Measurements from ENCODE around the gene SRMS. TPM values are rescaled to one million over a fixed set of nuclear protein-coding genes. Genes with fewer than 3 reads are reported as not detected.
A peak's percentile ranks its signal among the peaks of the same experiment; 100 is the strongest.

Gene SRMS
- total RNA-seq, 1 experiment from 2014 or later: 0.22 TPM

DNA sequence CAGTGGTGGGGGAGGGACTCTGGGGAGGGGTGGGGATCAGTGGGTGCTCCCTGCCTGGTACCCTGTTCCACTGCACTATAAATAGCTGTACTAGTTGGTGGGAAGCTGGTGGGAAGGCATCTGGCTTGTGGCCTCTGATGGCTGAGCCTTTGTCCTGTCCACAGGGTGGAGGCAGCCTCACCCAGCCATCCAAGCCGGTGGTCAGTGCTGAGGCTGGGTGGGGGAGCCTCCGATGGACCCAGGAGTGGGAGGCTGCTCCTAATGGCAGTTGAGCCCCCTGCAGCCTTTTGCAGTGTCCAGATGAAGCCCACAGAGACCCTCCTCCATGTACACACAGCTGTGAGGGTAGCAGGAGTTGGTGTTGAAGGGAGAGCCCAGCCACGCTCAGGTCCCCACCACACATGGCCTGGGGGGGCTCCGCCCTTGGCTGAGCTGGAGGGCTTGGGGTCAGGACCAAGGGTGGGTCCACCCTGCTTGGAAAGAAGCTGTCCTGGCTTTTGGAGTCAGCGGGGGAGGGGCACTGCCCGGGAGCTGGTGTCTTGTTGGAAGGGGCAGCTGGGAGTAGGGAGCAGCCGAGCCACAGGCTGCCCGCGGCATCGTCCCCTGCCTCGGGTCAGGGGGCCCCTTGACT lies 24.5 kb downstream of the SRMS start:
- Histone ChIP-seq H3K9ac (ENCODE audit: low read length) (no peak overlapping the region), H3K9me3 (ENCODE audit: low read length) (no peaks in the 10 kb centered on the region), H3F3A (ENCODE audit: low read length, unreplicated experiment) (peaks cover 12% of the 10 kb centered on the region), H3K79me2 (ENCODE audit: low read length) (peaks cover 27% of the 10 kb centered on the region), H3K36me3 (ENCODE audit: low read depth, low read length) (peaks cover 24% of the 10 kb centered on the region), H3K27ac (ENCODE audit: low read length) (no peak overlapping the region), H4K20me1 (ENCODE audit: low read length) (peaks cover 24% of the 10 kb centered on the region), H3K4me1 (ENCODE audit: insufficient read depth, low read length) (peaks cover 13% of the 10 kb centered on the region), H3K4me3 (ENCODE audit: low read length) (no peak overlapping the region), H2AFZ (ENCODE audit: low read length) (no peak overlapping the region), H3K9me2 (replicated peaks; ENCODE audit: low read length) (no peaks in the 10 kb centered on the region), H3K4me2 (ENCODE audit: low read length) (no peak overlapping the region), H3K27me3 (ENCODE audit: low read length) (no peaks in the 10 kb centered on the region)
- DNase-seq (no peak), ATAC-seq (no peak)
- CTCF ChIA-PET: no interaction called here
- intact Hi-C loops (cut with micrococcal nuclease): no loop called here
- POLR2A ChIA-PET (ENCODE audit: unreplicated experiment): interaction anchor here (0.6 to 1.3 kb wide), 3 partner anchors 11 to 176 kb away, joined by 3 to 4 read pairs (median 3); partner anchors contain the start of gene PTK6
- BruUV-seq (replicated peaks): no TSS peak
- TF ChIP-seq, protein P1, sequence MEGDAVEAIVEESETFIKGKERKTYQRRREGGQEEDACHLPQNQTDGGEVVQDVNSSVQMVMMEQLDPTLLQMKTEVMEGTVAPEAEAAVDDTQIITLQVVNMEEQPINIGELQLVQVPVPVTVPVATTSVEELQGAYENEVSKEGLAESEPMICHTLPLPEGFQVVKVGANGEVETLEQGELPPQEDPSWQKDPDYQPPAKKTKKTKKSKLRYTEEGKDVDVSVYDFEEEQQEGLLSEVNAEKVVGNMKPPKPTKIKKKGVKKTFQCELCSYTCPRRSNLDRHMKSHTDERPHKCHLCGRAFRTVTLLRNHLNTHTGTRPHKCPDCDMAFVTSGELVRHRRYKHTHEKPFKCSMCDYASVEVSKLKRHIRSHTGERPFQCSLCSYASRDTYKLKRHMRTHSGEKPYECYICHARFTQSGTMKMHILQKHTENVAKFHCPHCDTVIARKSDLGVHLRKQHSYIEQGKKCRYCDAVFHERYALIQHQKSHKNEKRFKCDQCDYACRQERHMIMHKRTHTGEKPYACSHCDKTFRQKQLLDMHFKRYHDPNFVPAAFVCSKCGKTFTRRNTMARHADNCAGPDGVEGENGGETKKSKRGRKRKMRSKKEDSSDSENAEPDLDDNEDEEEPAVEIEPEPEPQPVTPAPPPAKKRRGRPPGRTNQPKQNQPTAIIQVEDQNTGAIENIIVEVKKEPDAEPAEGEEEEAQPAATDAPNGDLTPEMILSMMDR (conservative IDR thresholded peaks at IDR 0.05; ENCODE audit: low read depth, low read length): no peak
- TF ChIP-seq EZH2 (IDR thresholded peaks at IDR 0.05; ENCODE audit: low read length, unreplicated experiment): no peak
- TF ChIP-seq EZH2phosphoT487 (IDR thresholded peaks at IDR 0.05; ENCODE audit: borderline replicate concordance, low read length): no peak

DNA sequence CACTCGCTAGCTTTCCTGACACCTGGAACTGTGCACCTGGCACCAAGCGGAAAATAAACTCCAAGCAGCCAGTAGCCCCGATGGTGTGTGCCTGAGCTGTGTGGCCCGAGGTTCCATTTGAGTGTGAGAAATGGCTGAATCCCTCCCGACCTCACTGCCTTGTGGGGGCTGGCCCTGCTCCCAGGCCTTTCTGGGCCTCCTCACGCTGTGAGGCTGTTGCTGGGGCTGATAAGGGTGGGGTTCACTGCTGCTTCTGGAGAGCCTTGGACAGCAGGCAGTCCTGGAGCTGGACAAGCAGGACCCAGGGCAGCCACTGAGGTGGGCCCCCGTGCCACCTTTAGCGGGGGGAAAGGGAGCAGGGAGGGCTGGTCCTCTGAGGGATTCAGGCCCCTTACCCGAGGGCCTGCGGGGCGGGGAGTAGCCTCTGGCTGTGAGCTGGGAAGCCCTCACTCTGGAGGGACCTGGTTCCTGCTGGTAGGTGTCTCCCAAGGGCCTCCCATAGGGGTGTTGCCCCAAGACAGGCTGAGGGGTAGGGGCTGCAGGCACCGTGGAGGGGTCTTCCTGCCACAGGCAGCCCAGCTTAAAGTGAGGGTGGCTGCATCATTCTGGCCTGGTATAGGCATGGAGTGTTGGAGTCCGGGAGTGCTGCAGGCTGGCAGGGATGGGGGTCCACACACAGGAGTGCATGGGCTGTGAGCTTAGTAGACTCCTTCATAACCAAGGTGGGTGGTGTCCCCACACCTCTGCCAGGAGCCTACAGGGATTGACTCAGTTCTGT lies 25.3 kb downstream of the SRMS start:
- Histone ChIP-seq H3F3A (ENCODE audit: low read length, unreplicated experiment) (peaks cover 10% of the 10 kb centered on the region), H3K9me2 (replicated peaks; ENCODE audit: low read length) (no peaks in the 10 kb centered on the region), H3K9ac (ENCODE audit: low read length) (no peak overlapping the region), H3K4me2 (ENCODE audit: low read length) (peak overlapping the region; percentile 93), H4K20me1 (ENCODE audit: low read length) (peaks cover 24% of the 10 kb centered on the region), H3K9me3 (ENCODE audit: low read length) (no peaks in the 10 kb centered on the region), H3K27me3 (ENCODE audit: low read length) (no peaks in the 10 kb centered on the region), H3K27ac (ENCODE audit: low read length) (no peak overlapping the region), H2AFZ (ENCODE audit: low read length) (no peak overlapping the region), H3K4me3 (ENCODE audit: low read length) (peak overlapping the region; percentile 99), H3K79me2 (ENCODE audit: low read length) (peaks cover 27% of the 10 kb centered on the region), H3K36me3 (ENCODE audit: low read depth, low read length) (peaks cover 24% of the 10 kb centered on the region), H3K4me1 (ENCODE audit: insufficient read depth, low read length) (peaks cover 13% of the 10 kb centered on the region)
- ATAC-seq (no peak), DNase-seq (no peak)
- CTCF ChIA-PET: no interaction called here
- no TSS peak for BruUV-seq (replicated peaks)
- POLR2A ChIA-PET (ENCODE audit: unreplicated experiment): interaction anchor here (1.4 kb wide), 1 partner anchor 14 kb away, joined by 8 read pairs; the partner anchor contains the start of gene PTK6
- intact Hi-C loops (cut with micrococcal nuclease): no loop called here
- TF ChIP-seq, protein P1 (conservative IDR thresholded peaks at IDR 0.05; ENCODE audit: low read depth, low read length): no peak
- TF ChIP-seq EZH2phosphoT487 (IDR thresholded peaks at IDR 0.05; ENCODE audit: borderline replicate concordance, low read length): no peak
- TF ChIP-seq EZH2 (IDR thresholded peaks at IDR 0.05; ENCODE audit: low read length, unreplicated experiment): no peak

Measured in PC-3 (cell line).